Measurements from ENCODE around the gene PSPH.

DNA sequence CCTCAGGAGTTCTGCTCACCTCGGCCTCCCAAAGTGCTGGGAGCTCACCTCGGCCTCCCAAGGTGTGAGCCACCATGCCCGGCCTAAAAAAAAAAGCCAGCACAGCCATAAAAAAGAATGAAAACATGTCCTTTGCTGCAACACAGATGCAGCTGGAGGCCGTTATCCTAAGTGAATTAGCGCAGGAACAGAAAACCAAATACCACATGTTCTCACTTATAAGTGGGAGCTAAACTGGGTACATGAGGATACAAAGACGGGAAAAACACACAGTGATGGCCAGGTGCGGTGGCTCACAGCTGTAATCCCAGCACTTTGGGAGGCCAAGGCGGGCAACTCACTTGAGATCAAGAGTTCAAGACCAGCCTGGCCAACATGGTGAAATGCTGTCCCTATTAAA, 20.9 kb downstream of the PSPH start:
- TF ChIP-seq, protein P1, sequence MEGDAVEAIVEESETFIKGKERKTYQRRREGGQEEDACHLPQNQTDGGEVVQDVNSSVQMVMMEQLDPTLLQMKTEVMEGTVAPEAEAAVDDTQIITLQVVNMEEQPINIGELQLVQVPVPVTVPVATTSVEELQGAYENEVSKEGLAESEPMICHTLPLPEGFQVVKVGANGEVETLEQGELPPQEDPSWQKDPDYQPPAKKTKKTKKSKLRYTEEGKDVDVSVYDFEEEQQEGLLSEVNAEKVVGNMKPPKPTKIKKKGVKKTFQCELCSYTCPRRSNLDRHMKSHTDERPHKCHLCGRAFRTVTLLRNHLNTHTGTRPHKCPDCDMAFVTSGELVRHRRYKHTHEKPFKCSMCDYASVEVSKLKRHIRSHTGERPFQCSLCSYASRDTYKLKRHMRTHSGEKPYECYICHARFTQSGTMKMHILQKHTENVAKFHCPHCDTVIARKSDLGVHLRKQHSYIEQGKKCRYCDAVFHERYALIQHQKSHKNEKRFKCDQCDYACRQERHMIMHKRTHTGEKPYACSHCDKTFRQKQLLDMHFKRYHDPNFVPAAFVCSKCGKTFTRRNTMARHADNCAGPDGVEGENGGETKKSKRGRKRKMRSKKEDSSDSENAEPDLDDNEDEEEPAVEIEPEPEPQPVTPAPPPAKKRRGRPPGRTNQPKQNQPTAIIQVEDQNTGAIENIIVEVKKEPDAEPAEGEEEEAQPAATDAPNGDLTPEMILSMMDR (IDR thresholded peaks at IDR 0.05), result no peak
- TF ChIP-seq EZH2 (IDR thresholded peaks at IDR 0.05; ENCODE audit: borderline replicate concordance, insufficient read depth, low read depth, low read length, poor library complexity, severe bottlenecking), result no peak
